D721Med (cell line): ENCODE measurements around the gene TULP1.

Experiments
- DNase-seq: peaks from one replicate; pipeline ENCODE4 v3.0.0; 2011; ENCODE audit warnings: low spot score; ENCODE audit not compliant: insufficient read length
- FAIRE-seq: peaks from 2 replicates; lab custom pipeline; 2011; peaks lifted over from hg19 to GRCh38; lab: Jason Lieb, UNC
- TF ChIP-seq, protein P1 (sequence below): IDR thresholded peaks from 2 replicates; pipeline ENCODE4 v1.5.1; 2012; ENCODE audit warnings: mild to moderate bottlenecking, control low read depth; ENCODE audit not compliant: insufficient read depth; ENCODE audit errors: missing control alignments

TULP1 gene

GRCh38 chr6:35503534-35503933, 9.2 kb downstream of the TULP1 start:
- no peak for DNase-seq
- TF ChIP-seq, protein P1, sequence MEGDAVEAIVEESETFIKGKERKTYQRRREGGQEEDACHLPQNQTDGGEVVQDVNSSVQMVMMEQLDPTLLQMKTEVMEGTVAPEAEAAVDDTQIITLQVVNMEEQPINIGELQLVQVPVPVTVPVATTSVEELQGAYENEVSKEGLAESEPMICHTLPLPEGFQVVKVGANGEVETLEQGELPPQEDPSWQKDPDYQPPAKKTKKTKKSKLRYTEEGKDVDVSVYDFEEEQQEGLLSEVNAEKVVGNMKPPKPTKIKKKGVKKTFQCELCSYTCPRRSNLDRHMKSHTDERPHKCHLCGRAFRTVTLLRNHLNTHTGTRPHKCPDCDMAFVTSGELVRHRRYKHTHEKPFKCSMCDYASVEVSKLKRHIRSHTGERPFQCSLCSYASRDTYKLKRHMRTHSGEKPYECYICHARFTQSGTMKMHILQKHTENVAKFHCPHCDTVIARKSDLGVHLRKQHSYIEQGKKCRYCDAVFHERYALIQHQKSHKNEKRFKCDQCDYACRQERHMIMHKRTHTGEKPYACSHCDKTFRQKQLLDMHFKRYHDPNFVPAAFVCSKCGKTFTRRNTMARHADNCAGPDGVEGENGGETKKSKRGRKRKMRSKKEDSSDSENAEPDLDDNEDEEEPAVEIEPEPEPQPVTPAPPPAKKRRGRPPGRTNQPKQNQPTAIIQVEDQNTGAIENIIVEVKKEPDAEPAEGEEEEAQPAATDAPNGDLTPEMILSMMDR: no peak
- no peak for FAIRE-seq

DNA sequence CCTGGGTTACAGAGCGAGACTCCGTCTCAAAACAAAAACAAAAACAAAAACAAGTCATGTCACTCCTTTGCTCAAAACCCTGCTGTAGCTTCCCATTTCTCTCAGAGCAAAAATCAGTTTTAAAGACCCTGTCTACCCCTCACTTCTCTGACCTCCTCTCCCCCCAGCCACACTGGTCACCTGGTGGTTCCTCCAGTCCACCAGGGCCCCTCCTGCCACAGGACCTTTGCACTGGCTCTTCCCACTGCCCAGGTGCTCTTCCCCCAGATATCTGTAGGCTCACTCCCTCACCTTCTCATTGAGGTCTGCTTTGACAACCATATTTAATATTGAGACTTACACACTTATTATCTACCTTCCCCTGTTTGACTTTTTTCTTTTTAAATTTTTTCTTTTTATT, 10.9 kb downstream of the TULP1 start:
- TF ChIP-seq, protein P1: no peak
- no peak for DNase-seq
- no peak for FAIRE-seq

DNA sequence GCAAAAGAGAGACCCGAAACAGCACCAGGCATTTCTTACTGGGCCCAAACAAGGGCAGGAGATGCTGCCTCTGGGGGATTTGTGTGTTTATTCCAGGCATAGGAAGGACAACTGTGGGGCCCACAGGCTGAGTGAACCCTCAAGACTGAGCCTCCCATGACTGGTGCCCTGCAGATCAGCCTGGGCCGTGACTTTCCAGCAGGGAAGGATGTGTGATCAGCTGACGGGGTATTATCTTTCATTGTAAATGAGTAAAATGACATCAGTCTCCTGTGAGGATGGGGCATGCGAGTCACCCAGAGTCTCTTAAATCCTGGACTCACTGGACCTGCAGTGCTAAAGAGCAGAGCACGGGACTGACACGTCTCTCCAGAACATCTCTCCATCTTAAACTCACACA, 11.9 kb downstream of the TULP1 start:
- TF ChIP-seq, protein P1: no peak
- no peak for FAIRE-seq
- no peak for DNase-seq

DNA sequence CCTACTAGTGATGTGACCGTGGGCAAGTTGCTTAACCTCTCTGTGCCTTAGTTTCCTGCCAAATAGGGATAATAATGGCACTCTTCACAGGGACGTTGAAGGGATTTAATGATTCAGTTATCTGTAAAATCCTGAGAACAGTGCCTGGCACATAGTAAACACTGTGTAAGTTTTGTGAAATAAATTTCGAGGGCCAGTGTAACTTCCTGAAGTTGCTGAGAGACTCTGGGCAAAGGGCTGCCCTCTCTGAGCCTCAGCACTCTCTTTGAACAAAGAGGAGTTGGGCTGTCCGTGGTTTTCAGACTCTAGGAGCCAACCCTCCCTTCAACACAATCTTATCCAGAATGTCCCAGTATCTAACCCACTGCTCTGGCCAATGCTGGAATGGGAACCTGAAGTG, 13.3 kb downstream of the TULP1 start:
- no peak for DNase-seq
- TF ChIP-seq, protein P1: no peak
- no peak for FAIRE-seq

DNA sequence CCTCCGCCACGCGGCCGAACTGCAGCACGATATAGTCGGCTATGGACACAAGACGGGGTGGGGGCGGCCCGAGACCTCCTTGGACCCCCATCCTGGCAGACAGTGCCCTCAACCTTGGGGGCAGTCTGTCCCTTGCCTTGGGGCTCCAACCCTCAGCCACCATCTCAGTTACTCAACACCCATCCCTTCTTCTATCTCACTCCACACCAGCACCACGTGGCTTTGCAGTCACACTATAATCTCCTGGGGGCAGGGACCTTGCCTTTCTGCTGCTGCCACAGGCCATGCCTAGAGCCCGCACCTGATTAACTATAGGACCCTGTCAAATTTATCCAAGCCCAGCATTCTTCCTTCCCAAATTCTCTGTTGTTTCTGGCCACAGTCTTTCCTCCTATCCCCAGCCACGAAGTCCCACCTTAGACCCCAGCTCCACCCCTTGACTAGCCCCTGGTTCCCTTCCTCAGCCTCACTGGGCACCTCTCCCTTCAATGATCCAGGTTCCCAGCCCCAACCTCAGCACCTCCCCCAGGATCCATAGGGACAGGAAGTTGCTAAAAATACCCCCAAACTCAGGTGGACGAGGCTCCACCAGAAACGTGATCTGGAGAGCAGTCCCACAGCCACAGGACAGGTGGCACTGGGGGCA, 14.2 kb downstream of the TULP1 start:
- TF ChIP-seq, protein P1: no peak
- no peak for DNase-seq
- FAIRE-seq: no peak

DNA sequence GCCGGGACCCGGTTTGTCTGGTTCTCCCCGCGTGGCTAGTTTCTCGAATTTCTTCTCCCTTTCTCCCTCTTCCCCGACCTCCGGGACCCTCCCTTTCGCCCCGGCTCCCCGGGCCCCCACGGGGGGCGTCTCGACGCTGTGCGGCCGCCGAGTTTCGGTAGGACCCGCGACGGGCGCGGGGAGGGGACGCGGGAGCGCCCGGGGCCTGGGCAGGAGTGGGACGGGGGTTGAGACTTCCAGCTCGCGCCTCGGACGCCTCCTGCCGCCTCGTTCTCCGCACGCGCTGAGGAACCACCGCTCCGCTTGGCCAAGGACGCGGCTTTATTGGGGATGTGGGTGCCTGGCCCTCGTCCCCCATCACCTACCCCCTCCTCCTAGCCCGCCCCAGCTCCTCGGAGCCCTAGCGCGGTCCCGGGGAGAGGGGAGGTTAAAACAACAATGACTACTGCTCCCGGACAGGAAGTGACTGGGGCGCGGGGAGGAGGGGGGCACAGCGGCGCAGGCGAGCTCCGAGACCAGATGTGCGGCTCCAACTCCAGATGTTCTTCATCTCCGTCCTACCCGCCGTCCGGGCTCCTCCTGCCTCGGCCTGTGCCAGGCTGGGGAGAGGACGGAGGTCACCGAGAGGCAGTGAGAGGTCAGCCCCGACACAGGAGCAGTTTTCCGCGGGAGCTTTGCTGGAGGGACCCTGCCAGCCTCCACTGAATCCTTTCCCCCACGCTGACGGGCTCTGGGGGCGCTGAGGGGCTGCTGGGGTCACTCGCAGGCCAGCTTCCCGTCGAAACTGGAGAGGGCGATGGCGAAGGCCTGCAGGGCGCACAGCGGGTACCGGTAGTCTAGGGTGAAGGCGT, 14.9 kb downstream of the TULP1 start:
- TF ChIP-seq, protein P1: no peak
- DNase-seq: no peak
- no peak for FAIRE-seq
